ENCODE data around the gene CCNY.
"Not testable (repeated sequence)": the region's sequence is repeated elsewhere in the genome, so short reads cannot be mapped to it uniquely, and the experiment has no call there.

- not testable (repeated sequence) for TF ChIP-seq POLR2A, CTCF, POLR2AphosphoS5, EP300 (IDR thresholded peaks at IDR 0.05)
Observed at GRCh38 chr10:35354257-35354656, 17.9 kb downstream of the CCNY start.

Measured in suprapubic skin (tissue), 4 donors.